Measurements from ENCODE around the gene HSF2BP. TPM values are rescaled to one million over a fixed set of nuclear protein-coding genes. Genes with fewer than 3 reads are reported as not detected.
A peak's percentile ranks its signal among the peaks of the same experiment; 100 is the strongest.
"Not testable (repeated sequence)": the region's sequence is repeated elsewhere in the genome, so short reads cannot be mapped to it uniquely, and the experiment has no call there.

The HSF2BP gene
- total RNA-seq, 4 donors from 2014 or later, result 0.39 to 0.97 TPM; not detected in 2

GRCh38 chr21:43522495-43523131, 136.7 kb downstream of the HSF2BP start:
- no CpG with 5 or more reads among the region's 8 CpGs for WGBS, 2 donors
- DNase-seq (ENCODE audit: low spot score in 2 of 2); intact Hi-C loops (cut with DNase I; ENCODE audit: low total_unique reads); H3K4me3 ChIP-seq (ENCODE audit: low read depth, poor library complexity, severe bottlenecking): not testable (repeated sequence)

- no CpG with 5 or more reads among the region's 6 CpGs for WGBS, 2 donors
- intact Hi-C loops (cut with DNase I; ENCODE audit: low total_unique reads), result not testable (repeated sequence)
Measured at GRCh38 chr21:43517701-43518100, 141.6 kb downstream of the HSF2BP start.

GRCh38 chr21:43516860-43517627, 142.2 kb downstream of the HSF2BP start:
- DNase-seq (ENCODE audit: low spot score in 2 of 2); H3K4me3 ChIP-seq (ENCODE audit: low read depth, poor library complexity, severe bottlenecking); intact Hi-C loops (cut with DNase I; ENCODE audit: low total_unique reads): not testable (repeated sequence)
- WGBS, 2 donors, result no CpG with 5 or more reads among the region's 10 CpGs

More at GRCh38 chr21:43517701-43518100, 141.6 kb downstream of the HSF2BP start:
- DNase-seq (ENCODE audit: low spot score in 2 of 2); H3K4me3 ChIP-seq (ENCODE audit: low read depth, poor library complexity, severe bottlenecking): not testable (repeated sequence)

GRCh38 chr21:43516295-43516847, 142.9 kb downstream of the HSF2BP start:
- H3K4me3 ChIP-seq (ENCODE audit: low read depth, poor library complexity, severe bottlenecking); intact Hi-C loops (cut with DNase I; ENCODE audit: low total_unique reads); DNase-seq (ENCODE audit: low spot score in 2 of 2): not testable (repeated sequence)
- WGBS, 2 donors, result no CpG with 5 or more reads among the region's 4 CpGs

- H3K4me3 ChIP-seq (ENCODE audit: low read depth, poor library complexity, severe bottlenecking); DNase-seq (ENCODE audit: low spot score in 2 of 2); intact Hi-C loops (cut with DNase I; ENCODE audit: low total_unique reads): not testable (repeated sequence)
- WGBS, 2 donors, result no CpG with 5 or more reads among the region's 3 CpGs
Measured at GRCh38 chr21:43514834-43515233, 144.5 kb downstream of the HSF2BP start.

- intact Hi-C loops (cut with DNase I; ENCODE audit: low total_unique reads); H3K4me3 ChIP-seq (ENCODE audit: low read depth, poor library complexity, severe bottlenecking); DNase-seq (ENCODE audit: low spot score in 2 of 2): not testable (repeated sequence)
- WGBS, 2 donors, result no CpG with 5 or more reads among the region's 3 CpGs
Measured at GRCh38 chr21:43513023-43513422, 146.3 kb downstream of the HSF2BP start.

- intact Hi-C loops (cut with DNase I; ENCODE audit: low total_unique reads); H3K4me3 ChIP-seq (ENCODE audit: low read depth, poor library complexity, severe bottlenecking); DNase-seq (ENCODE audit: low spot score in 2 of 2): not testable (repeated sequence)
- no CpG with 5 or more reads among the region's 4 CpGs for WGBS, 2 donors
Measured at GRCh38 chr21:43511209-43511608, 148.1 kb downstream of the HSF2BP start.

- H3K4me3 ChIP-seq (ENCODE audit: low read depth, poor library complexity, severe bottlenecking); intact Hi-C loops (cut with DNase I; ENCODE audit: low total_unique reads); DNase-seq (ENCODE audit: low spot score in 2 of 2): not testable (repeated sequence)
- no CpG with 5 or more reads among the region's 3 CpGs for WGBS, 2 donors
Measured at GRCh38 chr21:43510669-43511068, 148.6 kb downstream of the HSF2BP start.

GRCh38 chr21:43503892-43504291, 155.4 kb downstream of the HSF2BP start:
- intact Hi-C loops (cut with DNase I; ENCODE audit: low total_unique reads); DNase-seq (ENCODE audit: low spot score in 2 of 2); H3K4me3 ChIP-seq (ENCODE audit: low read depth, poor library complexity, severe bottlenecking): not testable (repeated sequence)
- WGBS, 2 donors, result no CpG with 5 or more reads among the region's 13 CpGs

GRCh38 chr21:43503075-43503750, 156.1 kb downstream of the HSF2BP start:
- no CpG with 5 or more reads among the region's 15 CpGs for WGBS, 2 donors

GRCh38 chr21:43502407-43503071, 156.7 kb downstream of the HSF2BP start:
- intact Hi-C loops (cut with DNase I; ENCODE audit: low total_unique reads); H3K4me3 ChIP-seq (ENCODE audit: low read depth, poor library complexity, severe bottlenecking); DNase-seq (ENCODE audit: low spot score in 2 of 2): not testable (repeated sequence)
- WGBS, 2 donors, result no CpG with 5 or more reads among the region's 23 CpGs

More at GRCh38 chr21:43503075-43503750, 156.1 kb downstream of the HSF2BP start:
- intact Hi-C loops (cut with DNase I; ENCODE audit: low total_unique reads); DNase-seq (ENCODE audit: low spot score in 2 of 2); H3K4me3 ChIP-seq (ENCODE audit: low read depth, poor library complexity, severe bottlenecking): not testable (repeated sequence)

GRCh38 chr21:43498924-43499323, 160.4 kb downstream of the HSF2BP start:
- no CpG with 5 or more reads among the region's 8 CpGs for WGBS, 2 donors
- H3K4me3 ChIP-seq (ENCODE audit: low read depth, poor library complexity, severe bottlenecking); intact Hi-C loops (cut with DNase I; ENCODE audit: low total_unique reads); DNase-seq (ENCODE audit: low spot score in 2 of 2): not testable (repeated sequence)

- H3K4me3 ChIP-seq (ENCODE audit: low read depth, poor library complexity, severe bottlenecking); DNase-seq (ENCODE audit: low spot score in 2 of 2); intact Hi-C loops (cut with DNase I; ENCODE audit: low total_unique reads): not testable (repeated sequence)
- WGBS, 2 donors, result no CpG with 5 or more reads among the region's 7 CpGs
Measured at GRCh38 chr21:43498065-43498464, 161.2 kb downstream of the HSF2BP start.

GRCh38 chr21:43494279-43495012, 164.8 kb downstream of the HSF2BP start:
- H3K4me3 ChIP-seq (ENCODE audit: low read depth, poor library complexity, severe bottlenecking); intact Hi-C loops (cut with DNase I; ENCODE audit: low total_unique reads): not testable (repeated sequence)
- no CpG with 5 or more reads among the region's 18 CpGs for WGBS, 2 donors
- peak in 1 of 2 donors; percentile 31 for DNase-seq (ENCODE audit: low spot score in 2 of 2)
